Loucy (cell line): ENCODE results near the gene SLC30A9.

ENCODE experiments used
- H2AFZ ChIP-seq: fragments of 200-600 bp; sonication (generic); 2 replicates; pipeline ENCODE4 v1.6.0; 2016; ENCODE audit warnings: antibody characterized with exemption, mild to moderate bottlenecking, low read length, moderate library complexity
- H3F3A ChIP-seq: fragments of 200-600 bp; 2 replicates; pipeline ENCODE4 v1.6.0; 2016; ENCODE audit warnings: antibody characterized with exemption, low read depth, mild to moderate bottlenecking
- H3K27me3 ChIP-seq: fragments of 200-600 bp; sonication (generic); 2 replicates; pipeline ENCODE4 v1.6.1; 2014; ENCODE audit warnings: low read length, mild to moderate bottlenecking; ENCODE audit not compliant: insufficient read depth, poor library complexity, severe bottlenecking
- H3K36me3 ChIP-seq: fragments of 200-600 bp; sonication (generic); 2 replicates; pipeline ENCODE4 v1.6.1; 2016; ENCODE audit warnings: low read length; ENCODE audit not compliant: insufficient read depth
- H3K4me1 ChIP-seq: fragments of 200-600 bp; sonication (generic); 2 replicates; pipeline ENCODE4 v1.5.1; 2014; ENCODE audit warnings: low read length, mild to moderate bottlenecking; ENCODE audit not compliant: insufficient read depth, poor library complexity, severe bottlenecking
- H3K4me2 ChIP-seq: fragments of 200-600 bp; sonication (generic); 2 replicates; pipeline ENCODE4 v1.6.0; 2014; ENCODE audit warnings: antibody characterized with exemption, low read length, low read depth, mild to moderate bottlenecking; ENCODE audit not compliant: poor library complexity, severe bottlenecking
- H3K4me3 ChIP-seq: fragments of 200-600 bp; sonication (generic); 2 replicates; pipeline ENCODE4 v1.5.1; 2014; ENCODE audit warnings: low read length, mild to moderate bottlenecking, mixed read lengths; ENCODE audit not compliant: poor library complexity, severe bottlenecking
- H3K79me2 ChIP-seq: fragments of 200-600 bp; sonication (generic); 2 replicates; pipeline ENCODE4 v1.6.1; 2014; ENCODE audit warnings: low read length; ENCODE audit not compliant: insufficient read depth
- H3K9ac ChIP-seq: fragments of 200-600 bp; sonication (generic); 2 replicates; pipeline ENCODE4 v1.6.0; 2014; ENCODE audit warnings: mild to moderate bottlenecking, low read depth, low read length, moderate library complexity; ENCODE audit not compliant: poor library complexity, severe bottlenecking
- H3K9me2 ChIP-seq: fragments of 200-600 bp; sonication (generic); replicated peaks from 2 replicates; pipeline ENCODE4 v1.6.1; 2016; ENCODE audit warnings: low read depth, low read length, mixed read lengths
- H3K9me3 ChIP-seq: fragments of 200-600 bp; sonication (generic); 2 replicates; pipeline ENCODE4 v1.6.1; 2014; ENCODE audit warnings: mild to moderate bottlenecking, antibody characterized with exemption, low read length, low read depth; ENCODE audit not compliant: insufficient read depth
- H4K20me1 ChIP-seq: fragments of 200-600 bp; sonication (generic); 2 replicates; pipeline ENCODE4 v1.6.0; 2014; ENCODE audit warnings: antibody characterized with exemption, low read length, mild to moderate bottlenecking; ENCODE audit not compliant: insufficient read depth, poor library complexity, severe bottlenecking
- CTCF ChIP-seq: fragments of 200-600 bp; sonication (generic); conservative IDR thresholded peaks from 2 replicates; pipeline ENCODE4 v1.5.1; 2014; ENCODE audit warnings: mild to moderate bottlenecking, antibody characterized with exemption, low read length
- EZH2phosphoT487 ChIP-seq: fragments of 200-600 bp; IDR thresholded peaks from 2 replicates; pipeline ENCODE4 v1.6.1; 2018; ENCODE audit warnings: antibody characterized with exemption, mild to moderate bottlenecking, moderate library complexity, borderline replicate concordance

SLC30A9 gene

DNA sequence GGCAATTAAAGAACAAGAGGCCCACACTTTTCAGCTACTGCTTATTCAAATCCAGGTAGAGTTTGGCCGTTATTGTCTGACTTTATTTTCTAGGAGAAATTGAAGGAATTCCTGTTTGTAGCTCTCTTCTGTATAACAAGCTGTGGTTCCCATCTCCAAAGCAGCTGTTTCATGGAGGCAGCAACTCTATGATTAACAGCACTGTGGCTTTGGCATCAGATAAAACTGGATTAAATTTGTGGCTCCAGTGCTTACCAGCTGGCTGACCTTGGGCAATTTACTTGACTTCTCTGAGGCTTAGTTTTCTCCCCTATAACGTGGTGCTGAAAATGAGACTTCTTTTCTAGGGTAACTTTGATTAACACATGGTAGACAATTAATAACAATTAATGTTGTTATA is 28.1 kb downstream of the SLC30A9 start:
- no peaks in the 10 kb centered on the region for H3K4me1 ChIP-seq
- no peak overlapping the region for H3K9ac ChIP-seq
- no peaks in the 10 kb centered on the region for H3K9me2 ChIP-seq
- no peaks in the 10 kb centered on the region for H4K20me1 ChIP-seq
- H3K79me2 ChIP-seq: no peaks in the 10 kb centered on the region
- no peak overlapping the region for H2AFZ ChIP-seq
- H3K4me3 ChIP-seq: no peak overlapping the region
- H3K27me3 ChIP-seq: no peaks in the 10 kb centered on the region
- H3K9me3 ChIP-seq: no peaks in the 10 kb centered on the region
- H3F3A ChIP-seq: no peaks in the 10 kb centered on the region
- peaks cover 18% of the 10 kb centered on the region; the same call in 1 of the 2 replicates for H3K36me3 ChIP-seq
- H3K4me2 ChIP-seq: no peak overlapping the region
- TF ChIP-seq EZH2phosphoT487 (no peak), CTCF (no peak)

DNA sequence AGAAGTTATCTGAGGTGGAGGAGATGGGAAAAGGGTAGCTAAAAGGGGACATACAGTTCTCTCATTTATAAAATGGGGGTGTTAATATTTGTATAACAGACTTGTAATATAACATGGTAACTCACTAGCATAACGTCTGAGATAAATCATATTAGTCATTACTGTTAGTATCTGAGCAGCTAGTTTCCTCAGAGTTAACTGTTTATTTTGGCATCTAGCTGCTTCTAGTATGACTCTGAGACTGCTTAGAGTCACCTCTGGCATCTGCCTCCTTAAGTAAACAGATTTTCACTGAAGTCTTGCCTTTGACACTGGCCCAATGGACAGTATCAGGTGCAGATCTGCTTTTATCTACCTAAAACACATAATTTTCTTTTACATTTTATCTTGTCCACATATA is 58.1 kb downstream of the SLC30A9 start:
- Histone ChIP-seq H3K9me3 (no peaks in the 10 kb centered on the region), H3K9me2 (no peaks in the 10 kb centered on the region), H3F3A (no peaks in the 10 kb centered on the region), H3K27me3 (no peaks in the 10 kb centered on the region), H3K9ac (no peak overlapping the region), H3K36me3 (peaks cover 8% of the 10 kb centered on the region; the same call in 1 of the 2 replicates), H3K4me2 (no peak overlapping the region), H3K4me3 (no peak overlapping the region), H3K79me2 (no peaks in the 10 kb centered on the region), H3K4me1 (no peaks in the 10 kb centered on the region), H2AFZ (no peak overlapping the region), H4K20me1 (no peaks in the 10 kb centered on the region)
- TF ChIP-seq EZH2phosphoT487 (no peak), CTCF (no peak)

DNA sequence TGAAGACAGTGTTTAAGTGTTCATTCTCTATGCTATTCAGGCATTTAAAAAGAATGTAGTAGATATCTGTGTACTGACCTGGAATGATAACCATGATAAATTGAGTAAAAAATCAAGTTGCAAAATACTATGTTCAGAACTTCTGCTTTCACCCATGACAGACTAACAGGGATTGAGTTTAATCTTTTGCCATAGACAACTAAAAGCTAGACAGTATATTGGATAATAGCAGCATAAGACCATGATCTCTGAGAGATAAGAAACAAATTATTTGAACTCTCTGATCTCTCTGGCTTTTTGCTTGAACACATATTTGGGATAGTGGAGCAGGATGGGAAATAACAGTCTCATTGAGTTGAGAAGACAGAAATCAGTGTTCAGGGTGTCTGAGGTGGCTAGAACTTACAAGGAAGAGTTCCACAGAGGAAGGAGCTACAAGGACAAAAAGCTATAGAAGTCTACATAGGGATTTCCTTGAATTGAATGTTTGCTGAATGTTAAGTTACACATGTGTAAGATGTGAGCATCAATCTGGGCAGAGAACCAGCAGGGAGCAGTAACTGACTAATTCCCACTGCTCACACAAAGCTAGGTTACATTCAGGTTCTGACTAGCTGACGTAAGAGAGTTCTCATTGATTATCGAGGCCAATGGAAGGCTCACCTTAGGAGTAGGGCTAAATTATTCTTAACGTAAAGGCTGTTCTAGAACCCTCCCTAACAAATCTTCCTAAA is 60.4 kb downstream of the SLC30A9 start:
- no peaks in the 10 kb centered on the region for H3F3A ChIP-seq
- no peaks in the 10 kb centered on the region for H4K20me1 ChIP-seq
- H3K4me2 ChIP-seq: no peak overlapping the region
- H3K4me1 ChIP-seq: no peaks in the 10 kb centered on the region
- no peaks in the 10 kb centered on the region for H3K9me3 ChIP-seq
- H3K79me2 ChIP-seq: no peaks in the 10 kb centered on the region
- H3K27me3 ChIP-seq: no peaks in the 10 kb centered on the region
- H2AFZ ChIP-seq: no peak overlapping the region
- H3K9me2 ChIP-seq: no peaks in the 10 kb centered on the region
- no peak overlapping the region for H3K4me3 ChIP-seq
- no peak overlapping the region for H3K9ac ChIP-seq
- H3K36me3 ChIP-seq: peaks cover 8% of the 10 kb centered on the region; the same call in 1 of the 2 replicates
- TF ChIP-seq CTCF: no peak
- TF ChIP-seq EZH2phosphoT487: no peak
